ENCODE results near the gene NMNAT2. TPM values are rescaled to one million over a fixed set of nuclear protein-coding genes. Genes with fewer than 3 reads are reported as not detected.

The NMNAT2 gene
- total and polyA plus RNA-seq, 3 donors from 2014 or later: 23.6 to 52.0 (median 45.7) TPM

- no peaks in the 10 kb centered on the region for H3K9me3 ChIP-seq
- H3K36me3 ChIP-seq (ENCODE audit: low read depth, missing control alignments): no peaks in the 10 kb centered on the region
- TF ChIP-seq POLR2A (IDR thresholded peaks at IDR 0.05): no peak
- no peak for TF ChIP-seq CTCF (IDR thresholded peaks at IDR 0.05)
- H3K27me3 ChIP-seq: no peaks in the 10 kb centered on the region
- no peak for DNase-seq
- no peaks in the 10 kb centered on the region for H3K4me1 ChIP-seq
- H3K4me3 ChIP-seq: no peak overlapping the region
- intact Hi-C loops (cut with DNase I; ENCODE audit: low total_unique reads): no loop called here
- H3K27ac ChIP-seq: no peak overlapping the region
- 90 to 92% methylated on average over 2 to 4 of the region's 4 CpGs for WGBS, 2 donors
Measured at GRCh38 chr1:183272390-183272848, 145.8 kb downstream of the NMNAT2 start.

- H3K4me1 ChIP-seq: no peaks in the 10 kb centered on the region
- no peak overlapping the region for H3K4me3 ChIP-seq
- 38 to 52% methylated on average over 5 of the region's 5 CpGs for WGBS, 2 donors
- H3K27me3 ChIP-seq: no peaks in the 10 kb centered on the region
- intact Hi-C loops (cut with DNase I; ENCODE audit: low total_unique reads): no loop called here
- no peak overlapping the region for H3K27ac ChIP-seq
- TF ChIP-seq POLR2A (IDR thresholded peaks at IDR 0.05) (no peak), CTCF (IDR thresholded peaks at IDR 0.05) (no peak)
- no peaks in the 10 kb centered on the region for H3K36me3 ChIP-seq (ENCODE audit: low read depth, missing control alignments)
- H3K9me3 ChIP-seq: no peaks in the 10 kb centered on the region
- no peak for DNase-seq
Measured at GRCh38 chr1:183270541-183271141, 147.5 kb downstream of the NMNAT2 start.

- no peak overlapping the region for H3K27ac ChIP-seq
- WGBS, 2 donors: 66 to 75% methylated on average over 2 to 7 of the region's 7 CpGs
- H3K27me3 ChIP-seq: no peaks in the 10 kb centered on the region
- H3K9me3 ChIP-seq: no peaks in the 10 kb centered on the region
- no peaks in the 10 kb centered on the region for H3K4me1 ChIP-seq
- intact Hi-C loops (cut with DNase I; ENCODE audit: low total_unique reads): no loop called here
- no peaks in the 10 kb centered on the region for H3K36me3 ChIP-seq (ENCODE audit: low read depth, missing control alignments)
- no peak overlapping the region for H3K4me3 ChIP-seq
- no peak for DNase-seq
- TF ChIP-seq CTCF (IDR thresholded peaks at IDR 0.05): no peak
- TF ChIP-seq POLR2A (IDR thresholded peaks at IDR 0.05): no peak
Measured at GRCh38 chr1:183267646-183268431, 150.3 kb downstream of the NMNAT2 start.

GRCh38 chr1:183263886-183264602, 154.1 kb downstream of the NMNAT2 start:
- WGBS, 2 donors: 70 to 75% methylated on average over 6 of the region's 6 CpGs
- H3K4me1 ChIP-seq: no peaks in the 10 kb centered on the region
- H3K9me3 ChIP-seq: no peaks in the 10 kb centered on the region
- H3K27me3 ChIP-seq: no peaks in the 10 kb centered on the region
- no peak overlapping the region for H3K4me3 ChIP-seq
- DNase-seq: no peak
- TF ChIP-seq CTCF (IDR thresholded peaks at IDR 0.05) (no peak), POLR2A (IDR thresholded peaks at IDR 0.05) (no peak)
- intact Hi-C loops (cut with DNase I; ENCODE audit: low total_unique reads): no loop called here
- no peak overlapping the region for H3K27ac ChIP-seq
- no peaks in the 10 kb centered on the region for H3K36me3 ChIP-seq (ENCODE audit: low read depth, missing control alignments)

Data from testis (tissue), 3 donors.